Activated T-helper 1 cell treated with anti-CD3 and anti-CD28 coated beads, Interleukin-2, amount 50 U/mL, for 16 hours (primary cell): ENCODE measurements around the gene CT55.
"Not testable (repeated sequence)": the region's sequence is repeated elsewhere in the genome, so short reads cannot be mapped to it uniquely, and the experiment has no call there.

Experiments used
- DNase-seq, 2 donors: peaks; one replicate each; pipeline ENCODE4 v3.0.0-alpha.2; 2020; ENCODE audit warnings: low read depth in 1 of 2, low spot score in 1 of 2

The CT55 gene, protein sequence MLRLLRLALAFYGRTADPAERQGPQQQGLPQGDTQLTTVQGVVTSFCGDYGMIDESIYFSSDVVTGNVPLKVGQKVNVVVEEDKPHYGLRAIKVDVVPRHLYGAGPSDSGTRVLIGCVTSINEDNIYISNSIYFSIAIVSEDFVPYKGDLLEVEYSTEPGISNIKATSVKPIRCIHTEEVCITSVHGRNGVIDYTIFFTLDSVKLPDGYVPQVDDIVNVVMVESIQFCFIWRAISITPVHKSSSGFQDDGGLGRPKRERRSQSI

GRCh38 chrX:135170877-135171519, at the start of gene CT55:
Gene CT55 (minus strand): TSS chrX:135171398. CDS start chrX:135171171, 227 bp downstream.
- DNase-seq: no peak

GRCh38 chrX:135213200-135213844, 42.1 kb upstream of the CT55 start:
- no peak for DNase-seq

- not testable (repeated sequence) for DNase-seq
Observed at GRCh38 chrX:135206427-135206826, 35.2 kb upstream of the CT55 start.

DNA sequence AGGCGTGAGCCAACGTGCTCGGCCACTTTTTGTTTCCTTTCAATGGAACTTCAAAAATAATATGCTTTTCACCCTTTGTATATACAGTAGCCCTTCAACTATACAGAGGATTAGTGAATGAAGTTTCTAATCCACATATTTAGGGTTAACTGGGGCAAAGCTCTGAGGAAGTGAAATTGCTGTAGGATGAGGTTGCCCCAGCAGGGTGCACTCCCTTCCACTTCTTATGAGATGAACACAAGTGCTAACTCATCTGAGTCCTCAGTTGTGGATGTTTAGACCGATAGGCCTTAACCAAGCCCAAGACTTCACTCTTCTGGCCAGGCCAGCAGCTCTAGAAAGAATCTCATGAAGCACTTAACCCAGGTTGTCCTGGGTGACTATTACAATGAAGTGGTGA, 29.1 kb upstream of the CT55 start:
- DNase-seq: no peak

GRCh38 chrX:135194684-135195083, 23.5 kb upstream of the CT55 start:
- DNase-seq: no peak

GRCh38 chrX:135193740-135194139, 22.5 kb upstream of the CT55 start:
- no peak for DNase-seq

- DNase-seq: no peak
Observed at GRCh38 chrX:135191838-135192237, 20.6 kb upstream of the CT55 start.

- DNase-seq: no peak
Observed at GRCh38 chrX:135185795-135186443, 14.7 kb upstream of the CT55 start.

DNA sequence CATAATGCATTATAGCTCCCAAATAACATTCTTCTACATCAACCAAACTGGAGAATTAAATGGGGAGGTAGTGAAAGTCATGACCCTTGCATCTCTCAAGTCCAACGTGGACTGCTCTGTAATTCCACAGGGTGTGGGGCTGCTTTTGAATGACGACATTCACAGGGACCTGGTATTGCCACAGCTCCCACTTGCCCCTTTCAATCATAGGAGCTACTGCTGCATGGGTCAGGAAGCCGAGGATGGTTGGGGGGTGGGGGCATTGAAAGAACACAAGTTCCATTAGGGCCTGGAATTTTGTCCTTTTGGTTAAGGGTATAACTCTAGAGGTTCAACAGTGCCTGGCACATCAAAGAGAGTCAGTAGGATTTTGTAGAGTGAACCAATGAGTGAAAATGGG, 7.4 kb upstream of the CT55 start:
- DNase-seq: no peak

DNA sequence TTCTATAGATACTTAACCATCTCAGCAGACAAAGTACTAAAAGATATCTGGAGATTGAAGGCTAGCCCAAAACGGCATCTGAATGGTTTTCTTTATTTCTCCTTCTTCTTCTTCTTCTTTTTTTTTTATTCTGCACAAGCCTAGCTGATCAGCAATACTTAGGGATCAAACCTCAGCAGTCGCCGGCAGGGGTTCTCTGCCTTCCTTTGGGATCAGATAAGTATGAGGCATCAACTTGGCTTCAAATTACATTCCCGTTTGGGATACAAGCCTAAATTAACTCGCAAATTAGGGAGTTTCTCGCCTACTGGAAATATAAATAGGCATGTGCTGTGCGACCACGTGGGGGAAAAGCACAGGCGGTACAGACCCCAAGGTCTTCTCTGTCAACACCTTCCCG, 730 bp downstream of the CT55 start:
- DNase-seq: no peak

GRCh38 chrX:135169534-135169933, 1.7 kb downstream of the CT55 start:
- not testable (repeated sequence) for DNase-seq

DNA sequence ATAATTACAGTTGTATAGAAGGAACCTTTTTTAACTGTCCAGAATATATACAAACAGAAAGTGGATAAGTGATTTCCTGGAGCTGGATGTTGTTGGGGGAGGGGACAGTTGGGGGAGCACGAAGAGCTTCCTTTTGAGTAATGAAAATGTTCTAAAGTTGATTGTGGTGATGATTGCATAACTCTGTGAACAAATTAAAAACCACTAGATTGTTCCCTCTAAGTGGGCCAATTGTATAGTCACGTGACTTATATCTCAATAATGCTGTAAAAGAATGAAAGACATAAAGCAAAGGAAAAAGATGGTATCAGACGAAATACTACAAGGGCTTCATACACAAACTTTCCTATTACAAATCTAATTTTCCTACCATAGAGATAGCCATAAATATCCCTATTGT, 2.7 kb downstream of the CT55 start:
- no peak for DNase-seq

- not testable (repeated sequence) for DNase-seq
Observed at GRCh38 chrX:135154688-135155087, 16.5 kb downstream of the CT55 start.

DNA sequence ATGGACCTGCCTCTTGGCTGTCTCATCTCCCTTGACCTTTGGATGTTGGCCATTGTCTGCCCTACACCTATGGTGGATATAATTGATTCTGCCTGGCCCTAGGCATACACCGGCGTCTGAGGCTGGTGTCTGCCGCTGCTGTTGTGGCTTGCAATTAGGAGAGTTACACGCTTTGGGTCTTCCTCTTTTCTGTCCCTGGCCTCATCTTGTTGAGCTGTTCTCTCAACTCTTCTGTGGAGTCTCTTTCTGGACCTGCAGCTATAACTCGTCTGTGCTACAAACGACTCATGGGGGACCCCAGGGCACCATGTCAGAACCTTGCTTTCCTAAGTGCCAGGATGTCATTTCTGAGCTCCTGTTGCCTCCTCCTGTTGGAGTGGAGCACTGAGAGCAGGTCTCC, 45.1 kb downstream of the CT55 start:
- DNase-seq: not testable (repeated sequence)

DNA sequence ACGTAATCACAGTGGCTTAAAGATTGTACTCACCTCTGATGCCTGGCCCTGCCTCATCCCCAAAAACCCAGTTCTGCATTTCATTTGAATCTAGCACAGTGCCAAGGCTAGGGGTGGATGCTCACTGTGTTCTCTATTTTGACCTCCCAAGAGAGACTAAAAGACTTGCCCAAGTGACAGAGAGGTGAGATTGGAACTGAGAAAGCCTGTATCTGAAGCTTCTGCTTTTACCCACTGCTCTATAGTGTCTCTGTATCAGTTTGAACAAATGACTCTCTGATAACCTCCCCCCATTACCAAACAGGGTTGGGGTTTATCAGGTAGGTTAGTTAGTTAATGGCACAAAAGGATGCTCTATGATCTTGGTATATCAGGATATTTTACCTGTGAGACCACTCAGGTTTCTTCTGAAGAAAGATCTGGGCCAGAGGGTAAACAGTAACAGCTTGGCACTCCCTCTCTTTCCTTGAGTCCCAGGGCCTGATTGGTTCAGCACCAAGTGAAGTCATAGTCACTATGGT, 51.1 kb downstream of the CT55 start, which contains the start of gene ETDB:
Gene ETDB (minus strand): TSS at position 471 of the 521 bp plus-strand sequence. CDS start 1,265 bp downstream, outside the sequence.
- DNase-seq: not testable (repeated sequence)

DNA sequence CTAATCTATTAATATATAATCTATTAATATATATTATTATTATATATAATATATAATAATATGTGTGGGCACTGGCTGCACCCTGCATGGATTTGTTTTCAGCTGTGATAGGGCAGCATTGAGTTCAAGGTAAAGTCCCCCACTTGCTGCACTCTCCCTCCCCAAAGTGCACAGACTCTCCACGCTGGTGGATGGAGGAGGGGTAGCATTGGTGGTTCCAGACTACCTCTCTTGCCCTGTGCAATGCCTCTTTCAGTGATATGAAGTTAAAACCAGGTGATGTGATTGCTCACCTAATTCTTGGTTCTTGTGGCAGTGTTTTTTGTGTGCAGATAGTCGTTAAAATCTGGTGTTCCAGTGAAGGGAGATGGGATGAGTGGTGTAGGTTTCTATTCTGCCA, 55.1 kb downstream of the CT55 start:
- DNase-seq: not testable (repeated sequence)

DNA sequence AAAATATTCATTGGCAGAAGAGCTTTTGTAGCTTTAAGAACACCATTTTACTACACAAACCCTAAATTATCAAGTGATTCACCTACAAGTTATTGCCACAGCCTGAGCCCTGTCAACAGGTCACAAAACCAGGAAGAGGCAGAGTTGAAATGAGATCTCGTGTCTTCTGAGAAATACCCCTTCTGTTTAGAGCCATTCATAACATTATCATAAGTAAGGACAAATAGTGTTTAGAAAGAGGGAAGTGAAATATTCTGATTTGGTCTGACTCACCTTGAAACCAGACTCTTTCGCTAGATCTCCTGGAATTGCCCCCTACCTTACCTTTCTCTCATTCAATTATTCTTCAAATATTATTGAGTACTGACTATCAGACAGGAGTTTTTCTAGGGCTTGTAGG, 56.8 kb downstream of the CT55 start:
- DNase-seq: no peak

DNA sequence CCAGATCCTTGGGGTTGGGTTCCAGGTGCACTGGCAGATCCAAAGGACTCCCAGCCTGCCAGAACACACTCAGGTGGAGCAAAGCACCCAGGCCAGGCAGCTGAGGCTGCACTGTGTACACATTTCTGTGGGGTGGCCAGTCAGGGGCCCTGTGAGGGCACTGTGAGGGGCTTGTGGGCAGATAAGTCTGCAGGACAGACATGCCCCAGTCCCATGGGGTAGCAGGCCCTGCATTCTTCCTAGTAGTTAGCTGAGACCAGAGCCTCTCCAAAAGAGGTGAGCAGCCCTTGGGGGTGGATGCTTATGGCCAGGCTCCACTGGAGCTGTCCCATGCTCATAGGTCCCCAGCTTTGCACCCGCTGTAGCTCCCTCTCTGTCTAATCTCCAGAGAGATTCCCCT, 58.5 kb downstream of the CT55 start:
- DNase-seq: no peak

GRCh38 chrX:135112096-135112729, 59.0 kb downstream of the CT55 start:
- no peak for DNase-seq

- no peak for DNase-seq
Observed at GRCh38 chrX:135109554-135109953, 61.6 kb downstream of the CT55 start.
